SK-N-SH treated with all-trans-retinoic acid at 6 μM for 48 hours (cell line): ENCODE measurements around the gene CCDC34.

Experiments used
- ATAC-seq: fragments of 200-7000 bp; cut with Tn5 transposase; 3 replicates; pipeline ENCODE4 v1.9.1; 2020; ENCODE audit warnings: mild to moderate bottlenecking, moderate library complexity
- ARNTL ChIP-seq: fragments of 450-650 bp; formaldehyde crosslinking; IDR thresholded peaks from 2 replicates; pipeline ENCODE4 v1.5.0; 2020; ENCODE audit warnings: low read depth, mild to moderate bottlenecking, moderate library complexity, borderline replicate concordance
- BACH2 ChIP-seq: fragments of 250-450 bp; sonication (Bioruptor Pico); IDR thresholded peaks from 2 replicates; pipeline ENCODE4 v1.9.0; 2021; ENCODE audit warnings: mild to moderate bottlenecking, borderline replicate concordance
- CSDC2 ChIP-seq: fragments of 250-450 bp; sonication (Bioruptor Pico); IDR thresholded peaks from 2 replicates; pipeline ENCODE4 v1.5.0; 2020; ENCODE audit warnings: mild to moderate bottlenecking, moderate library complexity
- ESRRG ChIP-seq: fragments of 250-450 bp; sonication (Bioruptor Pico); IDR thresholded peaks from 2 replicates; pipeline ENCODE4 v1.6.1; 2021; ENCODE audit warnings: mild to moderate bottlenecking
- GLIS3 ChIP-seq: fragments of 250-450 bp; sonication (Bioruptor Pico); IDR thresholded peaks from 2 replicates; pipeline ENCODE4 v1.5.0; 2020; ENCODE audit warnings: mild to moderate bottlenecking, moderate library complexity
- ISL1 ChIP-seq: fragments of 250-450 bp; sonication (Bioruptor Pico); IDR thresholded peaks from 2 replicates; pipeline ENCODE4 v2.1.2; 2022; ENCODE audit warnings: mild to moderate bottlenecking, moderate library complexity
- OSR1 ChIP-seq: fragments of 250-450 bp; sonication (Bioruptor Pico); IDR thresholded peaks from 2 replicates; pipeline ENCODE4 v1.8.0; 2022; ENCODE audit warnings: moderate library complexity, mild to moderate bottlenecking, inconsistent platforms
- PATZ1 ChIP-seq: fragments of 250-450 bp; sonication (Bioruptor Pico); IDR thresholded peaks from 2 replicates; pipeline ENCODE4 v1.8.0; 2020; ENCODE audit warnings: mild to moderate bottlenecking, moderate library complexity, borderline replicate concordance
- PPARA ChIP-seq: fragments of 250-450 bp; sonication (Bioruptor Pico); IDR thresholded peaks from 2 replicates; pipeline ENCODE4 v1.5.0; 2020; ENCODE audit warnings: mild to moderate bottlenecking, borderline replicate concordance
- RARB ChIP-seq: fragments of 250-450 bp; sonication (Bioruptor Pico); IDR thresholded peaks from 2 replicates; pipeline ENCODE4 v1.8.0; 2021; ENCODE audit warnings: mild to moderate bottlenecking, moderate library complexity
- SNAI2 ChIP-seq: fragments of 250-450 bp; sonication (Bioruptor Pico); IDR thresholded peaks from 2 replicates; pipeline ENCODE4 v1.5.0; 2020; ENCODE audit warnings: mild to moderate bottlenecking, moderate library complexity
- TCF4 ChIP-seq: fragments of 250-450 bp; sonication (Bioruptor Pico); IDR thresholded peaks from 2 replicates; pipeline ENCODE4 v1.8.0; 2021; ENCODE audit warnings: mild to moderate bottlenecking, moderate library complexity, borderline replicate concordance
- TOX ChIP-seq: fragments of 250-450 bp; sonication (Bioruptor Pico); IDR thresholded peaks from 2 replicates; pipeline ENCODE4 v1.8.0; 2021; ENCODE audit warnings: mild to moderate bottlenecking, moderate library complexity, borderline replicate concordance
- ZC3H10 ChIP-seq: fragments of 250-450 bp; sonication (Bioruptor Pico); IDR thresholded peaks from 2 replicates; pipeline ENCODE4 v1.5.1; 2021; ENCODE audit warnings: mild to moderate bottlenecking, moderate library complexity
- ZFP3 ChIP-seq: fragments of 250-450 bp; sonication (Bioruptor Pico); IDR thresholded peaks from 2 replicates; pipeline ENCODE4 v1.5.0; 2020; ENCODE audit warnings: mild to moderate bottlenecking, moderate library complexity
- ZFP30 ChIP-seq: fragments of 450-650 bp; formaldehyde crosslinking; IDR thresholded peaks from 2 replicates; pipeline ENCODE4 v1.5.0; 2022; ENCODE audit warnings: mild to moderate bottlenecking, moderate library complexity
- ZNF565 ChIP-seq: fragments of 450-650 bp; formaldehyde crosslinking; conservative IDR thresholded peaks from 2 replicates; pipeline ENCODE4 v1.5.0; 2020; ENCODE audit warnings: low read depth, mild to moderate bottlenecking, moderate library complexity
- ZNF70 ChIP-seq: fragments of 450-650 bp; formaldehyde crosslinking; IDR thresholded peaks from 2 replicates; pipeline ENCODE4 v1.5.0; 2020; ENCODE audit warnings: mild to moderate bottlenecking, moderate library complexity
- ZNF8 ChIP-seq: fragments of 450-650 bp; formaldehyde crosslinking; IDR thresholded peaks from 2 replicates; pipeline ENCODE4 v1.5.0; 2020; ENCODE audit warnings: mild to moderate bottlenecking, moderate library complexity
- TF ChIP-seq, protein P1 (sequence below): fragments of 250-450 bp; sonication (Bioruptor Pico); IDR thresholded peaks from 2 replicates; pipeline ENCODE4 v1.5.1; 2020; ENCODE audit warnings: low read depth, mild to moderate bottlenecking, moderate library complexity
- TF ChIP-seq, protein P2 (sequence below): fragments of 250-450 bp; sonication (Bioruptor Pico); IDR thresholded peaks from 2 replicates; pipeline ENCODE4 v1.5.1; 2021; ENCODE audit warnings: mild to moderate bottlenecking, moderate library complexity

Gene CCDC34

GRCh38 chr11:27398400-27398770, 35.4 kb upstream of the CCDC34 start:
- ATAC-seq = no peak
- TF ChIP-seq ARNTL (CRISPR knock-in tag) = no peak
- TF ChIP-seq CSDC2 (CRISPR knock-in tag) = no peak
- TF ChIP-seq ZC3H10 = no peak
- no peak for TF ChIP-seq GLIS3 (CRISPR knock-in tag)
- TF ChIP-seq, protein P1, sequence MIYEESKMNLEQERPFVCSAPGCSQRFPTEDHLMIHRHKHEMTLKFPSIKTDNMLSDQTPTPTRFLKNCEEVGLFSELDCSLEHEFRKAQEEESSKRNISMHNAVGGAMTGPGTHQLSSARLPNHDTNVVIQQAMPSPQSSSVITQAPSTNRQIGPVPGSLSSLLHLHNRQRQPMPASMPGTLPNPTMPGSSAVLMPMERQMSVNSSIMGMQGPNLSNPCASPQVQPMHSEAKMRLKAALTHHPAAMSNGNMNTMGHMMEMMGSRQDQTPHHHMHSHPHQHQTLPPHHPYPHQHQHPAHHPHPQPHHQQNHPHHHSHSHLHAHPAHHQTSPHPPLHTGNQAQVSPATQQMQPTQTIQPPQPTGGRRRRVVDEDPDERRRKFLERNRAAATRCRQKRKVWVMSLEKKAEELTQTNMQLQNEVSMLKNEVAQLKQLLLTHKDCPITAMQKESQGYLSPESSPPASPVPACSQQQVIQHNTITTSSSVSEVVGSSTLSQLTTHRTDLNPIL = no peak
- TF ChIP-seq OSR1 (CRISPR knock-in tag) = no peak
- TF ChIP-seq TCF4 (CRISPR knock-in tag) = no peak
- TF ChIP-seq ZNF70 (CRISPR knock-in tag) = no peak
- TF ChIP-seq ZFP3 = no peak
- TF ChIP-seq BACH2 = no peak
- TF ChIP-seq PATZ1 = no peak
- no peak for TF ChIP-seq TOX
- TF ChIP-seq ZNF565 (CRISPR knock-in tag) = no peak
- TF ChIP-seq SNAI2 = no peak
- no peak for TF ChIP-seq ISL1 (CRISPR knock-in tag)
- TF ChIP-seq PPARA (CRISPR knock-in tag) = no peak
- TF ChIP-seq RARB (CRISPR knock-in tag) = no peak
- TF ChIP-seq ZFP30 = no peak
- no peak for TF ChIP-seq ESRRG (CRISPR knock-in tag)
- no peak for TF ChIP-seq ZNF8

DNA sequence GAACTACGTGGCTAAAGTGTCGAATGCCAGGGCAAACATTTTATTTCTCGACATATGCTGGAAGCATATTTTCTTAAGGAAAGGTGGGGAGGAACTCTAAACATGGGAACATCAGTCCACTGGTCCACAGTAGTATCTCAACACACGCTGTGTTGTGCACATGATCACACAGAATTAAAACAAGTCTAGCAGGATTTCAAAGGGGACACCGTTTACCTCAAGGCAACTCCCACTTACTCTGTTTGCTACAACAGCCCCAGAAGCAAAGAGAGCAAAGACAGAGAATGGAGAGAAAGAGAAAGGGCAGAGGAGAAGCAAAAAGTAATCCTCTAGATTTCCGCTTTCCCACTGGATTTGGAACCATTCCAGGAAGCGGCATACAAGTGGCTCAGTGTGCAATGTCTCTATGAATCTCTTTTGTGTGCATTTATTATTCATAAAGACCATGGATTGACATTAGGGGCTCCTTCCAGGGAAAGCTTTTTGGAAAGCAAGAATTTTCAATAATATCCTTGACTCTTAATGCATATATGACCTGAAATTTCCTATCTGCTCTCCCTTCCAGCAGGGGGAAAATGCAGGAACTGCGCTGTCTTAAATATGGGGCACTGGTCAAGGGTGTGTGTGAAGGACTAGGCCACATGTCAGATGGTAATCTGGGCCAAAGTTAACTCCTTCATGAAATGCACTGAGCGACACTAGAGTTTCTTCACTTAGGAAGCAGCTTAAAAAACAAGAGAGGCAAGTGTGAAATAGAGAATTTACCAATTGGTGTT, 34.8 kb upstream of the CCDC34 start:
- TF ChIP-seq ZNF8 (no peak), GLIS3 (CRISPR knock-in tag) (no peak)
- TF ChIP-seq, all 23 proteins: peak for 0
- ATAC-seq = no peak

GRCh38 chr11:27396259-27396839, 33.3 kb upstream of the CCDC34 start:
- no peak for ATAC-seq
- no peak for TF ChIP-seq ARNTL (CRISPR knock-in tag)
- no peak for TF ChIP-seq ZNF8
- TF ChIP-seq, protein P2, sequence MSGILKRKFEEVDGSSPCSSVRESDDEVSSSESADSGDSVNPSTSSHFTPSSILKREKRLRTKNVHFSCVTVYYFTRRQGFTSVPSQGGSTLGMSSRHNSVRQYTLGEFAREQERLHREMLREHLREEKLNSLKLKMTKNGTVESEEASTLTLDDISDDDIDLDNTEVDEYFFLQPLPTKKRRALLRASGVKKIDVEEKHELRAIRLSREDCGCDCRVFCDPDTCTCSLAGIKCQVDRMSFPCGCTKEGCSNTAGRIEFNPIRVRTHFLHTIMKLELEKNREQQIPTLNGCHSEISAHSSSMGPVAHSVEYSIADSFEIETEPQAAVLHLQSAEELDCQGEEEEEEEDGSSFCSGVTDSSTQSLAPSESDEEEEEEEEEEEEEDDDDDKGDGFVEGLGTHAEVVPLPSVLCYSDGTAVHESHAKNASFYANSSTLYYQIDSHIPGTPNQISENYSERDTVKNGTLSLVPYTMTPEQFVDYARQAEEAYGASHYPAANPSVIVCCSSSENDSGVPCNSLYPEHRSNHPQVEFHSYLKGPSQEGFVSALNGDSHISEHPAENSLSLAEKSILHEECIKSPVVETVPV (CRISPR knock-in tag) = no peak
- TF ChIP-seq ZNF70 (CRISPR knock-in tag) = no peak
- no peak for TF ChIP-seq PPARA (CRISPR knock-in tag)
- no peak for TF ChIP-seq GLIS3 (CRISPR knock-in tag)
- TF ChIP-seq ISL1 (CRISPR knock-in tag) = no peak
- TF ChIP-seq ZC3H10 = no peak
- TF ChIP-seq TCF4 (CRISPR knock-in tag) = no peak
- no peak for TF ChIP-seq RARB (CRISPR knock-in tag)
- no peak for TF ChIP-seq TOX
- TF ChIP-seq, protein P1 = no peak
- TF ChIP-seq ZFP30 = no peak
- no peak for TF ChIP-seq ZFP3
- TF ChIP-seq PATZ1 = no peak
- no peak for TF ChIP-seq BACH2
- TF ChIP-seq CSDC2 (CRISPR knock-in tag) = no peak
